Gastrocnemius medialis (tissue), 4 donors: ENCODE data around the gene PLK5. TPM values are rescaled to one million over a fixed set of nuclear protein-coding genes. Genes with fewer than 3 reads are reported as not detected.

Source experiments
- ATAC-seq, 2 donors: fragments of 150-250 bp; one replicate each; pipeline ENCODE4 v1.9.1; 2016
- DNase-seq, 2 donors: peaks; one replicate each; pipeline ENCODE4 v3.0.0-alpha.2; 2019
- H3K27ac ChIP-seq, 4 donors: fragments of 200-600 bp; sonication (generic); 1 replicate in 1 of 4; 2 replicates in 3 of 4; pipeline ENCODE4 v1.5.1; 2016 to 2018; ENCODE audit warnings: mild to moderate bottlenecking in 2 of 4, moderate library complexity in 1 of 4
- H3K27me3 ChIP-seq, 3 donors: fragments of 200-600 bp; sonication (generic) in 2 of 3; 1 replicate in 1 of 3; 2 replicates in 2 of 3; pipeline versions ENCODE4 v1.5.1 to v1.6.0; 2016 to 2019; ENCODE audit warnings: mild to moderate bottlenecking in 1 of 3, moderate library complexity in 1 of 3
- H3K36me3 ChIP-seq, 2 donors: fragments of 200-600 bp; sonication (generic) in 1 of 2; one replicate each; pipeline ENCODE4 v1.5.1; 2017 to 2018
- H3K4me1 ChIP-seq, 2 donors: fragments of 200-600 bp; sonication (generic) in 1 of 2; one replicate each; pipeline ENCODE4 v1.5.1; 2016 to 2017; ENCODE audit warnings: mild to moderate bottlenecking in 2 of 2
- H3K4me3 ChIP-seq, 4 donors: fragments of 200-600 bp; sonication (generic) in 3 of 4; 1 replicate in 1 of 4; 2 replicates in 3 of 4; pipeline ENCODE4 v1.5.1; 2016 to 2019; ENCODE audit warnings: mild to moderate bottlenecking in 2 of 4
- H3K9me3 ChIP-seq, 3 donors: fragments of 200-600 bp; sonication (generic) in 2 of 3; 1 replicate in 1 of 3; 2 replicates in 2 of 3; pipeline ENCODE4 v1.5.1; 2016 to 2019
- POLR2A ChIP-seq, 2 donors: fragments of 450-650 bp; IDR thresholded peaks; one replicate each; pipeline ENCODE4 v1.6.1; 2017; ENCODE audit warnings: antibody characterized with exemption in 2 of 2, mild to moderate bottlenecking in 2 of 2, moderate library complexity in 2 of 2
- in situ Hi-C, 4 donors: fragments of 200-750 bp; cut with MboI; loops; one replicate each; pipeline versions ENCODE4 v1.15.0 to v1.8.0; 2017; ENCODE audit warnings: low sequenced_read_pairs in 4 of 4
- intact Hi-C: fragments of 100-400 bp; cut with DNase I; formaldehyde crosslinking; loops from one replicate; pipeline ENCODE4 v1.15.1; 2023; ENCODE audit warnings: low total_unique reads
- total RNA-seq, 4 donors: library from RNA; depleted of rRNA; stranded (reverse); fragments of >200 nt; gene quantifications; one replicate each; pipeline versions ENCODE4 v1.1.0 to v1.2.3, GENCODE V29; 2016
- TF ChIP-seq, protein P1 (sequence below), 5 experiments: fragments of 450-650 bp in 3 of 5; fragments of 200-600 bp in 2 of 5; sonication (generic) in 2 of 5; IDR thresholded peaks in 4 of 5; conservative IDR thresholded peaks in 1 of 5; 1 replicate in 4 of 5; 2 replicates in 1 of 5; pipeline ENCODE4 v1.5.1; 2016 to 2019; ENCODE audit warnings: antibody characterized with exemption in 5 of 5, mild to moderate bottlenecking in 3 of 5, moderate library complexity in 3 of 5

Gene PLK5
- total RNA-seq, 4 donors from 2014 or later = not detected

- intact Hi-C loops = no loop called here
- no peak for ATAC-seq
- Histone ChIP-seq H3K9me3 (no peaks in the 10 kb centered on the region), H3K27ac (no peak overlapping the region), H3K4me1 (peaks cover 4 to 15% of the 10 kb centered on the region in 2 donors), H3K4me3 (no peak overlapping the region), H3K27me3 (peaks cover 0 to 11% (median 5%) of the 10 kb centered on the region in 3 donors), H3K36me3 (no peaks in the 10 kb centered on the region)
- DNase-seq = no peak
- in situ Hi-C loops = no loop called here
- TF ChIP-seq POLR2A (IDR thresholded peaks at IDR 0.05) = no peak
- TF ChIP-seq, protein P1, sequence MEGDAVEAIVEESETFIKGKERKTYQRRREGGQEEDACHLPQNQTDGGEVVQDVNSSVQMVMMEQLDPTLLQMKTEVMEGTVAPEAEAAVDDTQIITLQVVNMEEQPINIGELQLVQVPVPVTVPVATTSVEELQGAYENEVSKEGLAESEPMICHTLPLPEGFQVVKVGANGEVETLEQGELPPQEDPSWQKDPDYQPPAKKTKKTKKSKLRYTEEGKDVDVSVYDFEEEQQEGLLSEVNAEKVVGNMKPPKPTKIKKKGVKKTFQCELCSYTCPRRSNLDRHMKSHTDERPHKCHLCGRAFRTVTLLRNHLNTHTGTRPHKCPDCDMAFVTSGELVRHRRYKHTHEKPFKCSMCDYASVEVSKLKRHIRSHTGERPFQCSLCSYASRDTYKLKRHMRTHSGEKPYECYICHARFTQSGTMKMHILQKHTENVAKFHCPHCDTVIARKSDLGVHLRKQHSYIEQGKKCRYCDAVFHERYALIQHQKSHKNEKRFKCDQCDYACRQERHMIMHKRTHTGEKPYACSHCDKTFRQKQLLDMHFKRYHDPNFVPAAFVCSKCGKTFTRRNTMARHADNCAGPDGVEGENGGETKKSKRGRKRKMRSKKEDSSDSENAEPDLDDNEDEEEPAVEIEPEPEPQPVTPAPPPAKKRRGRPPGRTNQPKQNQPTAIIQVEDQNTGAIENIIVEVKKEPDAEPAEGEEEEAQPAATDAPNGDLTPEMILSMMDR (IDR thresholded peaks at IDR 0.05 in 4 of 5, conservative IDR thresholded peaks at IDR 0.05 in 1 of 5) = no peak
Observed at GRCh38 chr19:1505012-1505411, 18.9 kb upstream of the PLK5 start.

DNA sequence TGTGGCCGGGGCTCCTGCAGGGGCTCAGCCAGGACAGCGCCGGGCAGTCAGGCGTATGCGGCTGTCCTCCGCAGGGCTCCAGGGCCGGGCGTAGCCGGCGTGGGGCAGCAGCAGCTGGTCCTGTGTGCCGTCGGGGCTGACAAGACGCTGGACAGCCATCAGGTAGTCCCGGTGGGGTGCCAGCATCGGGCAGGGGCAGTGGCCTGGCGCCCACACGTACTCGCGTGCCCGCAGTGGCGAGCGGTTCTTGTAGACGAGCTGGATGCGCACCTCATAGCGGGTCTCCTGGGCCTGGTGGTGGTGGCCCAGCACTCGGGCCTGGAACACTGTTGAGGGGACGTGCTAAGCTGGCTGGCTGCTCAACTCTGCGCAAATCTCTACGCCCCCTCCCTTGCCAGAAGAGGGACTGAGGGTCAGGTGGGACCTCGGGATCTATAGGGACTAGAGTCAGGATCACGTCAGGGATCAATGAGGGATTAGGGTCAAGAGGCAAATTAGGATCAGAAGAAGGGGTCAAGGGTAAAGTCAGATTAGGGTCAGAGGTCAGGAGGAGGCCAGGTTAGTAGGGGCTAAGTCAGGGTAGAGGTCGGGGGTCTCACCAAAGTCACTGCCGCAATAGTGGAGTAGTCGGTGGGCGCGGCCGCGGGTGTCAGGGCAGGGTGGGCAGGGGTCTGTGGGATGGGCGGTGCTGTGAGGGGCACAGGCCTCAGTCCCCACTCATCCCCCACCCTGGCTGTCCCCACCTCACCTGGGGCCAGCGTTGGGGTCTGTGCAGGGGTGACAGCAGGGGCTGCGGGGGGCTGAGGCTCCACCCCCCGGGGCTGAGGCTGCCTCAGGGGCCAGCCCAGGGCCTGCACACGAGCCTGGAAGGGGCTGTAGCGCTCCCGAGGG, 17.6 kb upstream of the PLK5 start:
- Histone ChIP-seq H3K4me1 (peaks cover 4 to 19% of the 10 kb centered on the region in 2 donors), H3K36me3 (no peaks in the 10 kb centered on the region), H3K27ac (peak overlapping the region in 2 of 4 donors; percentile 94 to 99), H3K9me3 (no peaks in the 10 kb centered on the region), H3K27me3 (peaks cover 0 to 8% (median 5%) of the 10 kb centered on the region in 3 donors), H3K4me3 (no peak overlapping the region)
- DNase-seq (no peak), ATAC-seq (no peak)
- TF ChIP-seq, protein P1 (IDR thresholded peaks at IDR 0.05 in 4 of 5, conservative IDR thresholded peaks at IDR 0.05 in 1 of 5) = no peak
- no peak for TF ChIP-seq POLR2A (IDR thresholded peaks at IDR 0.05)
- intact Hi-C loops = no loop called here
- in situ Hi-C loops = no loop called here

- DNase-seq (no peak), ATAC-seq (no peak)
- Histone ChIP-seq H3K27me3 (peaks cover 0 to 7% (median 5%) of the 10 kb centered on the region in 3 donors), H3K36me3 (no peaks in the 10 kb centered on the region), H3K9me3 (no peaks in the 10 kb centered on the region), H3K4me1 (peaks cover 4 to 27% of the 10 kb centered on the region in 2 donors), H3K4me3 (peak overlapping the region in 3 of 4 donors; percentile 42 to 61 (median 57)), H3K27ac (peak overlapping the region; percentile 82 to 99 (median 92))
- TF ChIP-seq POLR2A (IDR thresholded peaks at IDR 0.05) = no peak
- TF ChIP-seq, protein P1 (IDR thresholded peaks at IDR 0.05 in 4 of 5, conservative IDR thresholded peaks at IDR 0.05 in 1 of 5) = no peak
- in situ Hi-C loops (no loop called here), intact Hi-C loops (loop anchor here (1.0 kb wide), 1 partner anchor 28 kb away; the partner anchor contains the start of gene C19orf25)
Observed at GRCh38 chr19:1507192-1507660, 16.7 kb upstream of the PLK5 start.

DNA sequence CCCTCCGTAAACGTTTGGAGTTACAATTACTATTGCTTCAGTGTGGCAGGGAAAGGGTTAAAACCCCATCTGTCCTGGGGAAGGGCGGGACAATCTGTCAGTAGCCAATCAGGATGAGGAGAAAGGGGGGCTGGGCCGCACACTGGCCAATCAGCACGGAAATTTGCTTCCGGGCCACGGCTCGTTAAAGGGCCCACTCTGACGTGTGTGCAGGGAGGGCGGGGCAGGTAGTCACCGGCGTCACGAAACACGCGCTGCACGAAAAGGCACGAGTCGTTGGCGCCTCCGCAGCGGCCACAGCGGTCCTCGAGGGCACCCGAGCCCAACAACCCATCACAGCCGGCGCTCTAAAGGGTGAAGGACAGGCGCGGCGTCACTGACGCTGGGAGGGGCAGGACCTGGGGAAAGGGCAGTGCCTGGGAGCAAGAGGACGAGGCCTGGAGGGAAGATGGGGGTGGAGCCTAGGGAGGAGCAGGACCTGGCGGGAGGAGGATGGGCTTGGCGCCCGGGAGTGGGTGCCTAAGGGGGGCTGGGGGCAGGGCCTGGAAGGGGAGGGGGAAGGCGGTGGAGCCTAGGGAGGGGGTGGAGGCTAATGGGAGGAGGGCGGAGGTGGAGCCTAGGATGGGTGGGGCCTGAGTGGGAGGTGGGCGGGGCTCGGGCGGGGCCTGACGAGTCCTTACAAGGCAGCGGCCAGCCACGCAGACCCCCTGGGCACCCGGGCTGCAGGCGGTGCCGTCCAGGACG, 15.9 kb upstream of the PLK5 start:
- in situ Hi-C loops = no loop called here
- Histone ChIP-seq H3K9me3 (no peaks in the 10 kb centered on the region), H3K36me3 (no peaks in the 10 kb centered on the region), H3K4me1 (peaks cover 4 to 27% of the 10 kb centered on the region in 2 donors), H3K4me3 (peak overlapping the region; percentile 42 to 68 (median 59)), H3K27ac (peak overlapping the region; percentile 82 to 99 (median 92)), H3K27me3 (peaks cover 0 to 4% (median 2%) of the 10 kb centered on the region in 3 donors)
- TF ChIP-seq, protein P1 (IDR thresholded peaks at IDR 0.05 in 4 of 5, conservative IDR thresholded peaks at IDR 0.05 in 1 of 5) = peak in 1 of 5 experiments; percentile 23
- TF ChIP-seq POLR2A (IDR thresholded peaks at IDR 0.05) = peak; percentile 45 to 47
- intact Hi-C loops = loop anchor here (1.0 to 2.0 kb wide), 2 partner anchors 17 to 29 kb away; partner anchors contain the start of genes C19orf25, PCSK4 and REEP6
- DNase-seq = peak; percentile 91 to 95
- ATAC-seq = peak; percentile 95 to 96
